GM12891 (cell line): ENCODE measurements around the gene KRT2.

ENCODE experiments used
- PAX5 ChIP-seq: IDR thresholded peaks from 2 replicates; pipeline ENCODE4 v1.6.1; 2011; ENCODE audit warnings: low read length, moderate library complexity, mild to moderate bottlenecking; ENCODE audit not compliant: insufficient read depth, severe bottlenecking
- POLR2AphosphoS5 ChIP-seq: IDR thresholded peaks from 2 replicates; pipeline ENCODE4 v1.6.1; 2011; ENCODE audit warnings: low read depth, low read length, control low read depth
- TAF1 ChIP-seq: IDR thresholded peaks from 2 replicates; pipeline ENCODE4 v1.6.1; 2011; ENCODE audit warnings: low read depth, low read length, control low read depth

GRCh38 chr12:52622349-52622748, 29.7 kb downstream of the KRT2 start:
- no peak for TF ChIP-seq PAX5
- no peak for TF ChIP-seq TAF1
- TF ChIP-seq POLR2AphosphoS5, result no peak
